Activated CD4-positive, alpha-beta T cell treated with anti-CD3 and anti-CD28 coated beads, Interleukin-2, amount 50 U/mL, for 24 hours (primary cell): Measurements from ENCODE around the gene MAN1A1.
"Not testable (repeated sequence)": the region's sequence is repeated elsewhere in the genome, so short reads cannot be mapped to it uniquely, and the experiment has no call there.

ENCODE experiments used
- DNase-seq, 2 donors: peaks; one replicate each; pipeline ENCODE4 v3.0.0-alpha.2; 2020; ENCODE audit warnings: low read depth in 1 of 2, low spot score in 1 of 2

The MAN1A1 gene

DNA sequence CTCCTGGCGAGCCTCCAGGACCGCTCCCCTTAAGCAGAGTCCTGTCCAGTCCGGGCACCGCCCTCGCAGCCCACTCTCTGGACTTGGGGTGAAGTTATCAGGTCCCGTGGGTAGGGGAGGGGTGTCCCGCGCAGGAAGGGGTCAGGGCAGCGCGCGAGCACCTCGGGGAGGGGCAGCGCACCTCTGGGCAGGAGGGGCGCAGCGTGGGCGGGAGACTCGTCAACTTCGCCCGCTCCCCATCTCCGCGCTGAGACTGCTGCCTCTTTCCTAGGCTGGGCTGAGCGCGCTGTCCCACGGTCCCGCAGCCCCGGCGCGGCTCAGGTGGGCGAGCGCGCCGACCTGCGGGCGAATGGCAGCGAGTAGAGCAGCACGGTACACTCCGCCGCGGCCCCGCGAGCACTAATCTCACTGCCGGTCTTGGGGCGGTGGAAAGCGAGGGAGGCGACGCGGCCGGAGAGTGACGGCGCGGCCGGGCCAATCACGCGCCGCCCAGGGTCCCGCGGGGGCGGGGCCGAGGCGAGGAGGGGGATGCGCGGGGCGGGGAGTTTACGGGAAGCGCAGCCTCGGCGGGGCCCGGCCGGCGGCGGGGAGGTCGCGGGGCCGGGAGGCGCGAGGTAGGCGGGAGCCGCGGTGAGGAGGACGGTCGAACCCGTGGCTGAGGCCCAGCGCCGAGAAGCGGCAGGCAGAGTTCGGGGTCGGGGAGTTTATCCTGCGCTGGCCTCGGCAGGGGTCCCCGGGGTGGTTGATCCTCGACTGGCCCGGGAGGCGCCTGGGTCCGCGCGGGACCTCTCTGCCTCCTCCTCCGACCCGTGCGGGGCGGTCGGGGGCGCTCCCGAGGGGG is at the start of gene MAN1A1:
Gene MAN1A1, minus strand, starts transcription at position 401 of the 841 bp plus-strand sequence. CDS start 696 bp downstream, outside the sequence.
- peak; percentile 76 to 80 for DNase-seq

DNA sequence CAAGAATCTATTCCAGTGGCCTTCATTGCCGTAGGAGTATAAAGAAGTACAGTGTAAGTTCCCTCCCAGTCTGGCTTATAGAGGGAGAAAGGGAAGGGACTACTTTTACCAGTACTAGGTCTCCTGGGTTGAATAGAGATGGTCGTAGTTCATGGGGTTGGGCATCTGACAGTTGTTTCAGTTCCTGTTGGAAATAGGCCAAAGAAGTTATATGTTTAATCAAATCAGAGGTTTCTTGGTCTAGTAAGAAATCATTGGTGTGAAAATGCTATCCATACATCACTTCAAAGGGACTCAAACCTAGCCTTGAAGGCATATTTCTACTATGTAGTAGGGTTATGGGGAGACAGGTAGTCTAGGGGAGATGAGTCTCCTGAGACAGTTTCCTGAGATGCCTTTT is 45.6 kb upstream of the MAN1A1 start:
- no peak for DNase-seq

DNA sequence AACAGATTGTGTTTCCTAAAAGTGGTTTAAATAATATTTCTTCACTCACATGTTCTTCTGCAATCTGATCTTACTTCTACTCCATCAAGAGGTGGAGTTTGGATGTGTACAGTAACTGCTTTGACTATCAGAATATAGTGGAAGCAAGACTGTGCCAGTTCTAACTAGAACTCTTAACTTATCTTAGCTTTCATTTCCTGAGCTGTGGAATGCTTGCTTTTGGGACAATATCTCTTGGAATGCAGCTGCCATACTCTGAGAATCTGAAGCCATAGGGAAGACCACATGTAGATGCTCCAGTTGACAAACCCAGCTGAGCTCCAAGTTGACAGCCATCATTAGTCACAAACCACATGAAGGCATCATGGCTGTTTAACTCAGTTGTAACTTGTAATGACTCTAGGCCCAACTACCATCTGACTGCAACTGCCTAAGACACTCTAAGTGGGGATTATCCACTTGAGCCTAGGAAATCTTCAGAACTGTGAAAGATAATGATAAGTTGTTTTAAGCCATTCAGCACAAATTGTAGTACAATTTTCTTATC is 40.8 kb upstream of the MAN1A1 start:
- DNase-seq: no peak

DNA sequence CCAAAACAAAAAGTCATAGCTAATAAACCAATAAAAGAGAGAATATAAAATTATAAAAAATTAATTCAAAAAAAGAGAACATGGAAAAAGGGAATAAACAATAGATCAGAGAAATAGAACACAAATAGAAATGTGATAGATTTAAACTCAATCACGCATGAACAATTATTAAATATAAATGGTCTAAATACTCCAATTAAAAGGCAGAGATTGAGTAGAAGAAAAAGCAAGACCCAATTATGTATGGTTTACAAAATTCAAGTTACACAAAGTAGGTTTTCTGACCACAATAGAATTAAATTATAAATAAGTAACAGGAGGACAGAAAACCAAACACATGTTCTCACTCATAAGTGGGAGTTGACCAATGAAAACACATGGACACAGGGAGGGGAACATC is 36.4 kb upstream of the MAN1A1 start:
- DNase-seq: no peak

DNA sequence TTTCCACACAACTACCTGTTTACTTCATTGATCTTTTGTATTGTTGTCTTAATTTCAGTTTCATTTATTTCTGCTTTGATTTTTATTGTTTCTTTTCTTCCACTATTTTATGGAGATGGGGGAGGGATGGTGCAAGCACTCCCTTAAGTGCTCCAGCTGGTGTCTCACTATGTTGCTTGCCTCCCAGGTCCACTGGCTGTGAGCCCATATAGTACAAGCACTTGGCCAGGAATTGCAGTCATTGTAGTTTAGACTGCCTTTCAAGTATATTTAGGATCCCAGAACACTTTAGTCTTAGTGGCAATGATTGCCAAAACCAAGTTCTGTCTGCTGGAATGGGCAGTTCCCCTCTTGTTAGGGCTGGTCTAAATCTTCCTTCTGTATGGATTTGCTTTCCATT is 34.9 kb upstream of the MAN1A1 start:
- DNase-seq: no peak

DNA sequence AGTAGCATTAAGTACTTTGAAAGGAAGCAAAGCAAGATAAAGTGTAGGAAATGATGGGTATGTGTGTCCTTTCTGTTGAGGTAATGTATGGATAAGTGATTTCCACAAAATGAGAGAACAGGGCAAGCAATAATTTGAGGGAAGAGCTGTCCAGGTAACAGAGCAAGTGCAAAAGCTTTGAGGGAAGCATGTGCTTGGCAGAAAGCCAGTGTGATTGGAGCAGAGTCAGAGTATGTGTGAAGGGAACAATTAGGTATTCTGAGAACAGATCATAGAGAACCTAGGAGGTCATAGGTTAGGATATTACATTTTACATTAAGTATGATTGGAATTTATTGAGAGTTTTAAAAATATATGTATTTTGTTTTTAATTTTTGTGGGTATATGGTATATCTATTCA is 30.2 kb upstream of the MAN1A1 start:
- DNase-seq: no peak

DNA sequence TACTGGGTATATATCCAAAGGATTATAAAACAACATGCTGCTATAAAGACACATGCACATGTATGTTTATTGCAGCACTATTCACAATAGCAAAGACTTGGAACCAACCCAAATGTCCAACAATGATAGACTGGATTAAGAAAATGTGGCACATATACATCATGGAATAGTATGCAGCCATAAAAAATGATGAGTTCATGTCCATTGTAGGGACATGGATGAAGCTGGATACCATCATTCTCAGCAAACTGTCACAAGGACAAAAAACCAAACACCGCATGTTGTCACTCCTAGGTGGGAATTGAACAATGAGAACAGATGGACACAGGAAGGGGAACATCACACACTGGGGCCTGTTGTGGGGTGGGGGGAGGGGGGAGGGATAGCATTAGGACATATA is 27.5 kb upstream of the MAN1A1 start:
- not testable (repeated sequence) for DNase-seq

DNA sequence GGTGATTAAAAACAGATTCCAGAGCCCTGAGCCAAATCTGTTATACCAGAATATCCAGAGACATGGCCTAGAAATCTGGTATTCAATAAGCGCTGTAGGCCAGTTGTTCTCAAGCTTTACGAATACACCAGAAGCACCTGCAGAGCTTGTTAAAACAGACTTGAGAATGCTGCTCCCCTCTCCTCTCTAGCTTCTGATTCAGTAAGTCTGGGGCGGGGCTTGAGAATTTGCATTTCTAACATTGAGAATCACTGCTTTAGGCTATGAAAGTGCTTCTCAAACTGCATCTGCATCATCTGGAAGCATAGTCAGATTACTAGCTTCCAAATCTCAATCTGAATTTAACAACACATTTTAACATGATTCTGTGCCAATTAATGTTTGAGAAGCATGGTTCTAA is 20.5 kb upstream of the MAN1A1 start:
- no peak for DNase-seq

DNA sequence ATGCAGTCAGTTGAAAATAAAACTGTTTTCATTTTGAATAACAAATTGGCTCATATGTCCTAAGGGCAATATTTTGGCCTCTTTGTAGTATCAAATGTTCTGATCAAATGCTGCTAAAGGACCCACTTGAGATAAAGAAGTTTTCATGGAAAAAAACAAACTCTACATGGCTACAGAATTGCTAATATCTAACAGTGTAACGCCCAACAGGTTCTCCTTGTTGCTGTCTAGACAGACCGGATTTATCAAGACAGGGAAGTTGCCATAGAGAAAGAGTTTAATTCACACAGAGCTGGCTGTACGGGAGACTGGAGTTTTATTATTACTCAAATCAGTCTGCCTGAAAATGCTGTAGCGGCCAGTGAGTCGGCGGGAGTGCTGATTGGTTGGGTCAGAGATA is 19.4 kb upstream of the MAN1A1 start:
- DNase-seq: no peak

DNA sequence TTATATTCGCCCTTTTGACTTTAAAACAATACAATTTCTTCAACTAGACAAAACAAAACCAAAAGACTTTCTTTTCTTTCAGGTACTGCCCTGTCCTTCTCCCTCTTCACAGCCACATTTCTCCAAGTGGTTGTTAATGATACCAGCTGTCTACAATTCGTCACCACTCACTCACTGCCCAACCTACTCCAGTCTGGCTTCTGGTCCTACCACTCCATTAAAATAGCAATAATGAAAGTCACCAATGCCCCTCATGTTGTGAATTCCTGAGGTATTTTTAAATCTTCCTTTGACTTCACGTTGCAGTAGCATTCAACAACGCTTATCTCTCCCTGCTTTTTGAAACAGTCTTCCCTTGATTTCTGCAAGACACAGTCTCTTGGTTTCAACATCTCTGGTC is 11.6 kb upstream of the MAN1A1 start:
- DNase-seq: no peak

DNA sequence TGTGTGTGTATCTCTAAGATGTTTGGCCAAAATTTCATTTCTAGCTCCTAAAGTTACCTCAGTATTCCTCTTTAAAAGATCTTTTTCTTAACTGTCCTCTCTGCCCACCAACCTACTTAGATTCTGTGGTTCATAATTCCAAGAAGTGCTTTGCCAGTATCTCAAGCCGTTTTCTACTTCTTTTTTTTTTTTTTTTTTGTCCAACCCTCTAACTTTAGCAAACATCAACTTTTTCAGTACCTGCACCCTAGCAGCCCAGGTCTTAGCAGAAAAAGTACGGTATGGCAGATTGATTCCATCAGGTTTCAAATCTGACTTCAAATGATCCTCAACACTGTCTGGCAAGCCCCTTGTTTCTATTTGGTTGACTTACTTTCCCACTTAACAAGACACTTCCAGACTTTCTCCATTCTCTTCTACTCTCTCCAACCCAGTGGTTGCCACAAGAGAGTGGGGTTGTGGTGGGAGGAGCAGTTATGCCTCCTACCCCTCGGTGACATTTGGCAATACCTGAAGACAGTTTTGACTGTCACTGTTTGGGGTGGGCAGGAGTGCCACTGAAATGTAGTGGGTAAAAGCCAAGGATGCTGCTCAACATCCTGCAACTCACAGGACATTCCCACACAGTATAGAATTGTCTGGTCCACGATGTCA is 10.8 kb upstream of the MAN1A1 start:
- no peak for DNase-seq

DNA sequence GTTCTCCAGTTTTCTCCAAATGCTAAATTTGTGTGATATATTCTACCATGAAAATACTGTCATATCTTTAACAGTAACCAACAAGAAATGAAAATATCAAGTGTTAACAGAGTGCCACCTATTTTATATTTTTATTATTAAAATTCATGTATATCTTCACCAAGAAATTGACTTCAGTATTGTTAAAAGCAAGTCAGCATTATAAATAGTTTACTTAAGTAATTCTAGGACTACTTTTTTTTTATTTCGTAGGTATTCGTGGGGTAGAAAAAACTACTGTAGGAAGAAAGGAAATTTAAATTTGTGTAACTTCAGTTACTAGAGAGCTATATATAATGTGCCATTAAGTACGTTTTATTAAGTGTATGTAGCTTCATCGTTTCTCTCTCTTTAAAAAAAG is 6.3 kb upstream of the MAN1A1 start:
- no peak for DNase-seq

DNA sequence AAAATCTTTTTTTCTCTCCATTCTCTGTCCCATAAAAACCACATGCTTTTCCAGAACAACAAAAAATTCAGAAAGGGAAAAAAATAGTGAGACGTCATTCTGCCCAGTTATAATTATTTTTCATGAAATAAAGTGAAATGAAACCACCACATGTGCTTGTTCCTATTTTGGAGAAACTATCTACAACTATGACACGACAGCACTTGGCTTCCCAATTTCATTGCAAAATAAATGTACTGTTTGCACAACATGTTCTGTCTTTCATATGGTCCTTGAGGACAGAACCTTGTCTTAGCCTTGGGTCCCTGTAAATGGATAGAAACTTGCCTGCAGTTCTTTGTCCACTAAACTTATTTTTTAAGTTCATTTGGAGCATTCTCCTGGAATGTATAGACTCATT is 5.6 kb upstream of the MAN1A1 start:
- DNase-seq: no peak

DNA sequence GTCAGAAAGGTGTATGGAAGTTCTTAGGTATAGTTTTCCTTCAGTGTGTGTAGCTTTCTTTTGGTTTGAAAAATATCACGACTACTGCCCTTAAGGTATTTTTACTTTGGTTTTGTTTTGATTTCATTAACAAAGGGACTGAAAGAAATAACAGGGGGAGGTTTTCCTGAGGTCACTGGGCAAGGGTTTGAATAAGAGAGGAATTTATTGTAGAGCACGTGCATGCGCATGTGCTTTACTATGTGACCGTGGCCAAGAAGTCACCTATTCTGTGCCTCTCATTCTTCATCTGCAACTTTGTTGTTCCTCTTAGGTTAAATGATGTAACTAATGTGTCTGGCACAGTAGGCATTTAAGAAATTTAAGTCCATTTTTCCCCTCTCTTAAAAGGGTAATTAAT is 4.1 kb upstream of the MAN1A1 start:
- DNase-seq: no peak

DNA sequence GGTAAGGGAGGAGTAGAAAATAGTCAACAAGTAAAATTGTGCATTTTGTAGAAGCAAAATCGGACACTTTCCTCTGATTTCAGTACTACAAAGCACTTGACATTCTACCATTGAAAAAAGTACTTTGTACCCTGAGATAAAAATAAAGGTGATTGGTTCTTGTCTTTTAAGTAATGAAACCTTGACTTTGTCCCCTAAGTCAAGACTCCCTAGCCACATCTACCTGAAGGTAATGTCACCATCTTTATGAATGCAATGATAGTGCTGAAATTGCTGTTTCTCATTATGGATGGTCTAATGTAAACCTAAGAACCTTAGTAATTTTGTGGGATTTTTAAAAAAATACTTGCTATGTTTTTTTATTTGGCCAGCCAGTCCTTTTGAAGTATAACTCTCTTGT is 2.4 kb upstream of the MAN1A1 start:
- no peak for DNase-seq

DNA sequence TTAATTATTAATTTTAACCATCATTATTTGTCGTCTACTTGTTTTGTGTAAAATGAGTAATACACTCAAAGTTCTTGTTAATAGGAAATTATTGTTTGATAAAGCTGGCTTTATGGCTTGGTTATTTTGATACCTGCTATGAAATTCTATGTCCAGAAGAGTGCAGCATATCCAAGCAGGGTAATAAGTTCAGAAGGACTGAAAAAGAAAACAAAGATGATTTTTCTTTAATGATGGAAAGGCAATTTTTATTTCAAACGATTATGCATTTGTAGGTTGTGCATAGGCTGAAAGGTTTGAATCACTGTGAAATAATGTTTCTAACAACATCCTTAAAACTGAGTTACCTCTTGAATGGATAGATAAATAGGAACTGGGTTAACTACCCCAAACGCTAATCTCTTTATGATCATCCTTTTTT is 1.4 kb upstream of the MAN1A1 start:
- no peak for DNase-seq

DNA sequence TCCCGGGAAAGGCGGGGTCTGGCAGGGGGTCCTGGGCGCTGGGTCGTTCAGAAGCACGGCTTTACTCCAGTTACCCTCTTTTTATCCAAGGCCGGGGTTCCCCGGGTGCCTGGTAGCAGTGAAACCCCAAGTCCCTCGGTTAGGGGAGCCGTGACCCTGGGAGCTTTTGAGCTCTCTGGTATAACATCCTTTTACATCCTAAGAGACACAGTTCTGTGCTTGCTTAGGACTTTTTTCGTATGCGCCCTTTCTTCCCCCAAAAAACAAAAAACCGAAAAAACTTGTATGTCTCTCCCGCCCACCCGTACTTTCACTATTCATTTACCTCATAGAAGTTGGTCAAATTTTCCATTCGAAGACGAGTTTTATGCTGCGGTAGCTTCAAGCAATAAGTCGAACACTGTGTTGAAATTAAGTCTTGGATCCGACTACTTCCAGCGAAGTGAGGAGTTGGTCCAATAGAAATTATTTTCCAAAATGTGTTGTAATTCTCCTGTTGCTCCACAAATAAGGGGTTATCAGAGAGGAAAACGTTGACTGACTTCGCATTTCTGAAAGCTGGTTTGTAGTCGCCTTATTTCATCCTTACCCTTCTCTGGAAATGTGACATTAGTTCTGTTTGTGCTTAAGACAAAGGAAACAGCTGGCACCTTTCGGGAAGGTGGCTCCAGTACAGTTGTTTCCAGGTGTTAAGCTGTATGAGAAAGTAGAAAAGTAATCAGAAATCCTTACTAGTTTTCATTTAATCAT is 816 bp upstream of the MAN1A1 start:
- DNase-seq: peak in 1 of 2 donors; percentile 74

DNA sequence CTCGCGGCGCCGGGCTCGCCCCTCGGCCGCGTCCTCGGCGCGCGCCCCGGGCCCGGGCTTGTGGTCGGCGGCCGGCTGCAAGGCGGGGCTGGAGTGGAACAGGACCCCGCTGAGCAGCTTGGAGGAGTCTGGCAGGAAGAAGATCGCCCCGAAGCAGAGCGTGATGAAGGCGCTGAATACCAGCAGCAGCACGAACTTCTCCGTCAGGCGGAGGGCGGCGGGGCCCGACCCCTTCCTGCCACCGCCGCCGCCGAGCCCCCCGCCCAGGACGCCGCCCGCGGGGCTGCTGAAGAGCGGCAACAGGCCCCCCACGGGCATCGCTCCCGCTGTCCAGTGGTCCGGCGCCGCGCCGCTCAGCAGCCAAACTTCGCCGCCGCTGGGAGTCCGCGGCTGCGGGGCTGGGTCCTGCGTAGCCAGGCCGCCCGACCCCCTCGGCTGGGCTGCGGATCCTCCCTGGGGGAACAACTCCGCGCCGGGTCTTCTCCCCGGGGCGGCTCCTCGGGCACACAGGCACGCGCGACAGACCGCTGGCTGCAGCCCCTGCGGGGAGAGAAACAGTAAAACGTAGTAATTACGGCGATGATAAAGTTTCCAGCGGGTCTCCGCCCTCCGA is 707 bp downstream of the MAN1A1 start:
- DNase-seq: peak in 1 of 2 donors; percentile 2

DNA sequence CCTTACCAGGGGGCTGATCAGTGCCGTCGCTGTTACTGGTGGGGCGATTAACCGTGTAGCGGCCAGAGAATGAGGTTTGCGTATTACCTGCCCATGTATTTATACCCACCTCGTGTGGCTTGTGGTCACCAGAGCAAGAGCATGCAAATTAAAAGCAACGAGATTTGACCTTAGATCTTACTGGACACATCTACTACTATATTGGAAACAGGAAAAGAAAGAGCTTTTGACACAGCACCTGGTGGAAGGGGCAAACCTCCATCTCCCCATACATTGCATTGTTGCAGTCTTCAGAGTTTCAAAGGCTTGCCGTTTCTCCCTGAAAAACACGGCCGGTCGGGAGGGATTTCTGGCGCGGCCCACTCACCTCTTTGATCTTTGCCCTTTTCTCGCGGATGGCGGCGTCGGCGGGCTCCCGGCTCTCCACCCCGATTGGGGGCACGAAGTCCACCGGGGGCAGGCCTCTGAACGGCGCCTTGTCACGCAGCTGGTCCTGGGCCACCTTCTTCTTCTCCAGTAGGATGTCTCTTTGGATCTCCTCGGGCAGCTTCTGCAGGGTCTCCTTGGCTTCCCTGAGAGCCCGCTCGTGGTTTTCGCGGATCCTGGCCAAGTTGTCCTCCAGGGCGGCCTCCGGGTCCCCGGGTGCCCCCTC is 1.3 kb downstream of the MAN1A1 start:
- peak in 1 of 2 donors; percentile 14 for DNase-seq

DNA sequence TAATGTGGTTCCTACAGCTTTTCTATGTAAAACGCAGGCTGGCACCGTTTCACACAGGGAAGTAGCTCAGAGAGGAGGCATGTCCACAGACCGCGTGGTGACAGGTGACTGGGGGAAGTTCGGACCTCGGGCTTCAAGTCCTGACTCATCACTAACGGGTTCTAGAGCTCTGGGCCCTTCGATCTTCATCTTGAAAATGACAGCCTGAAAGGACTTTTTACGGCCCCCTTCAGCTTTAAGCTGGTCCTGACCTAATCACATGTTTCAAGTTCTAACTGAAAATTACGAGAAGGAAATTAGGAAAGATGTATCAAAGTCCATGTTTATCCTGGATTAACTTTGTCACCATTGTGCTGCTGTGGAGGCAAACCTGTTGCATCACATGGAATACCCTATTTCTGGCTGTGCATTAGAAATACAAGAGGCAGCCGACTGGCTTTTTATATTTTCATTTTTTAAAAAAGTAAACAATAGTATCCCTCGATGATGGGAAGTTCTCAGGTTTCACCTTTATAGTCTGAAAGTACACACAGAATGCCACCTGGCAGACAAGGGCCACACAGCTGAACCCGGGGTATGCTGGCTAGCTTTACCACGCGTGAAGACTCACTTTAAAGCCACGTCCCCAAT is 2.0 kb downstream of the MAN1A1 start:
- no peak for DNase-seq
